T-cell (primary cell): ENCODE results near the gene CLDN2. TPM values are rescaled to one million over a fixed set of nuclear protein-coding genes. Genes with fewer than 3 reads are reported as not detected.

Source experiments
- ATAC-seq, 4 experiments: fragments of 200-7000 bp in 3 of 4; fragments of 150-1000 bp in 1 of 4; cut with Tn5 transposase; replicated peaks in 1 of 4; 1 replicate in 3 of 4; 2 replicates in 1 of 4; pipeline ENCODE4 v1.10.0; 2021; ENCODE audit warnings: moderate library complexity in 3 of 4, mild to moderate bottlenecking in 2 of 4, moderate number of reproducible peaks in 1 of 4
- CTCF ChIA-PET, 2 donors: fragments of 300-600 bp; sonication (Branson Sonifier 250); formaldehyde crosslinking; loops; one replicate each; lab custom pipeline; 2022; ENCODE audit warnings: antibody characterized with exemption in 2 of 2; lab: Charles Lee
- POLR2A ChIA-PET, 2 donors: fragments of 300-600 bp; sonication (Branson Sonifier 250); formaldehyde crosslinking; loops; one replicate each; lab custom pipeline; 2022; ENCODE audit warnings: antibody characterized with exemption in 2 of 2; lab: Charles Lee
- DNase-seq, 35 experiments: peaks; one replicate each; pipeline versions ENCODE4 v3.0.0 to v3.0.0-alpha.2; 2013 to 2023
- H3K27ac ChIP-seq: one replicate; pipeline ENCODE4 v1.5.1; 2013; ENCODE audit warnings: low read length
- H3K27me3 ChIP-seq, 2 experiments: replicated peaks in 1 of 2; 1 replicate in 1 of 2; 2 replicates in 1 of 2; pipeline versions ENCODE4 v1.6.1 to v1.7.0; 2013; ENCODE audit warnings: low read length in 1 of 2, mixed read lengths in 1 of 2; ENCODE audit not compliant: control insufficient read depth in 2 of 2, insufficient read depth in 2 of 2; ENCODE audit errors: extremely low read depth in 1 of 2
- H3K36me3 ChIP-seq, 2 donors: 1 replicate in 1 of 2; 2 replicates in 1 of 2; pipeline versions ENCODE4 v1.6.1 to v1.7.0; 2013; ENCODE audit warnings: low read length in 1 of 2; ENCODE audit not compliant: control insufficient read depth in 2 of 2, insufficient read depth in 1 of 2; ENCODE audit errors: extremely low read depth in 1 of 2
- H3K4me1 ChIP-seq, 2 experiments: 1 replicate in 1 of 2; 2 replicates in 1 of 2; pipeline versions ENCODE4 v1.6.1 to v1.7.0; 2013; ENCODE audit warnings: low read length in 2 of 2, mixed read lengths in 1 of 2; ENCODE audit not compliant: insufficient read depth in 2 of 2, control insufficient read depth in 1 of 2; ENCODE audit errors: extremely low read depth in 1 of 2
- H3K4me3 ChIP-seq, 2 donors: 1 replicate in 1 of 2; 2 replicates in 1 of 2; pipeline versions ENCODE4 v1.5.1 to v1.7.0; 2013; ENCODE audit warnings: mild to moderate bottlenecking in 2 of 2, low read length in 1 of 2, moderate library complexity in 1 of 2; ENCODE audit not compliant: control insufficient read depth in 1 of 2; ENCODE audit errors: extremely low read depth in 1 of 2
- H3K9me3 ChIP-seq: 2 replicates; pipeline ENCODE4 v1.7.0; 2013
- H3K27ac Mint-ChIP-seq, 2 donors: one replicate each; pipeline ENCODE4 v1.8.0; 2020 to 2021; ENCODE audit warnings: mild to moderate bottlenecking in 2 of 2, mixed read lengths in 2 of 2
- H3K27me3 Mint-ChIP-seq, 2 donors: one replicate each; pipeline ENCODE4 v1.8.0; 2021 to 2022; ENCODE audit warnings: mixed read lengths in 2 of 2
- H3K36me3 Mint-ChIP-seq: one replicate; pipeline ENCODE4 v1.8.0; 2021; ENCODE audit warnings: mixed read lengths
- H3K4me1 Mint-ChIP-seq, 3 donors: one replicate each; pipeline ENCODE4 v1.8.0; 2020 to 2022; ENCODE audit warnings: mixed read lengths in 3 of 3, mild to moderate bottlenecking in 1 of 3
- H3K4me3 Mint-ChIP-seq, 3 donors: one replicate each; pipeline ENCODE4 v1.8.0; 2020 to 2022; ENCODE audit warnings: mild to moderate bottlenecking in 3 of 3, mixed read lengths in 3 of 3, moderate library complexity in 3 of 3
- H3K9me3 Mint-ChIP-seq, 3 donors: one replicate each; pipeline ENCODE4 v1.8.0; 2020 to 2022; ENCODE audit warnings: mixed read lengths in 3 of 3
- WGBS: methylation state at CpG from one replicate; pipeline ENCODE4 v1.1.5; 2013; ENCODE audit warnings: missing lambda C conversion rate; ENCODE audit not compliant: insufficient coverage; 5-methylcytosine and 5-hydroxymethylcytosine counted together
- total RNA-seq, 35 experiments: library from RNA in 6 of 35; stranded (reverse) in 6 of 35; fragments of 120-200 nt in 1 of 35; gene quantifications; one replicate each; pipeline versions ENCODE4 v1.2.1 to v1.2.4 and lab custom pipeline; 2013 to 2026

Gene CLDN2
- total RNA-seq, 5 donors from 2014 or later (not counting 1 experiment from before 2014, with no cell fraction given) = 0.07 to 0.13 TPM; not detected in 3

GRCh38 chrX:106972896-106973295, 52.7 kb downstream of the CLDN2 start:
- Mint-ChIP-seq H3K27ac (no peak overlapping the region), H3K9me3 (peaks cover 0 to 6% (median 0%) of the 10 kb centered on the region in 3 donors), H3K4me1 (no peaks in the 10 kb centered on the region), H3K36me3 (peaks cover 38% of the 10 kb centered on the region), H3K27me3 (peaks cover 0 to 3% of the 10 kb centered on the region in 2 donors), H3K4me3 (no peak overlapping the region)
- H3K36me3 ChIP-seq = no peaks in the 10 kb centered on the region
- no peaks in the 10 kb centered on the region for H3K9me3 ChIP-seq
- ChIA-PET POLR2A (no interaction called here), CTCF (no interaction called here)
- no peaks in the 10 kb centered on the region for H3K4me1 ChIP-seq
- no peak for ATAC-seq
- no peak overlapping the region for H3K27ac ChIP-seq
- no peak overlapping the region for H3K4me3 ChIP-seq
- DNase-seq = no peak
- no peaks in the 10 kb centered on the region for H3K27me3 ChIP-seq

- peaks cover 35% of the 10 kb centered on the region for H3K36me3 Mint-ChIP-seq
- CTCF ChIA-PET = interaction anchor here in 1 of 2 donors (0.5 kb wide), 1 partner anchor 657 kb away, joined by 3 read pairs; no protein-coding TSS in a partner anchor
- 67% methylated on average over 2 of the region's 5 CpGs for WGBS
- no peak overlapping the region for H3K4me3 Mint-ChIP-seq
- no peak for ATAC-seq
- H3K27ac Mint-ChIP-seq = no peak overlapping the region
- no peak overlapping the region for H3K4me3 ChIP-seq
- no peaks in the 10 kb centered on the region for H3K4me1 Mint-ChIP-seq
- H3K27ac ChIP-seq = no peak overlapping the region
- no peaks in the 10 kb centered on the region for H3K27me3 ChIP-seq
- H3K27me3 Mint-ChIP-seq = no peaks in the 10 kb centered on the region
- H3K4me1 ChIP-seq = no peaks in the 10 kb centered on the region
- H3K36me3 ChIP-seq = no peaks in the 10 kb centered on the region
- peaks cover 0 to 6% (median 0%) of the 10 kb centered on the region in 3 donors for H3K9me3 Mint-ChIP-seq
- POLR2A ChIA-PET = interaction anchor here in 1 of 2 donors (0.6 kb wide), 1 partner anchor 13 kb away, joined by 3 read pairs; no protein-coding TSS in a partner anchor
- DNase-seq = no peak
- H3K9me3 ChIP-seq = no peaks in the 10 kb centered on the region
These were observed 53.4 kb downstream of the CLDN2 start for GRCh38 chrX:106973433-106974149.

GRCh38 chrX:106976416-106976815, 56.2 kb downstream of the CLDN2 start:
- DNase-seq (no peak), ATAC-seq (no peak)
- Histone ChIP-seq H3K27ac (no peak overlapping the region), H3K9me3 (no peaks in the 10 kb centered on the region), H3K4me3 (no peak overlapping the region), H3K36me3 (no peaks in the 10 kb centered on the region), H3K27me3 (no peaks in the 10 kb centered on the region), H3K4me1 (no peaks in the 10 kb centered on the region)
- no CpG with 5 or more reads among the region's 3 CpGs for WGBS
- H3K4me1 Mint-ChIP-seq = no peaks in the 10 kb centered on the region
- no peak overlapping the region for H3K27ac Mint-ChIP-seq
- ChIA-PET CTCF (no interaction called here), POLR2A (no interaction called here)
- H3K9me3 Mint-ChIP-seq = no peaks in the 10 kb centered on the region
- H3K36me3 Mint-ChIP-seq = peaks cover 20% of the 10 kb centered on the region
- H3K4me3 Mint-ChIP-seq = no peak overlapping the region
- H3K27me3 Mint-ChIP-seq = no peaks in the 10 kb centered on the region

Other genes starting within 250 kb of the CLDN2 start
- gene RNF128, start 193.7 kb upstream of the CLDN2 start, total RNA-seq = under 1 TPM in 3 of 5 donors, not detected in 2; 0.12 to 0.16 (median 0.13) TPM
- 1 to 10 TPM in 2 of 5 donors, under 1 TPM in 3; 0.35 to 1.9 (median 0.95) TPM for gene TBC1D8B, start 117.7 kb upstream of the CLDN2 start, total RNA-seq
- gene RIPPLY1, start 17.1 kb upstream of the CLDN2 start, total RNA-seq = not detected
- 10 to 100 TPM in 3 of 5 donors, 1 to 10 TPM in 2; 8.8 to 12.1 (median 10.2) TPM for gene MORC4, start 79.8 kb downstream of the CLDN2 start, total RNA-seq
- gene RBM41, start 198.4 kb downstream of the CLDN2 start, total RNA-seq = 10 to 100 TPM; 13.4 to 26.2 (median 18.9) TPM